Gastroesophageal sphincter (tissue), 4 donors: ENCODE results near the gene TRO. TPM values are rescaled to one million over a fixed set of nuclear protein-coding genes. Genes with fewer than 3 reads are reported as not detected.
A peak's percentile ranks its signal among the peaks of the same experiment; 100 is the strongest.

ENCODE experiments used
- ATAC-seq: fragments of 150-250 bp; one replicate; pipeline ENCODE4 v1.9.1; 2016; ENCODE audit warnings: mild to moderate bottlenecking, moderate library complexity
- H3K27ac ChIP-seq, 4 donors: fragments of 200-600 bp; sonication (generic) in 3 of 4; 1 replicate in 3 of 4; 2 replicates in 1 of 4; pipeline ENCODE4 v1.5.1; 2016 to 2019
- H3K27me3 ChIP-seq: fragments of 200-600 bp; sonication (generic); one replicate; pipeline ENCODE4 v1.5.1; 2019
- H3K36me3 ChIP-seq, 2 donors: fragments of 200-600 bp; sonication (generic); one replicate each; pipeline ENCODE4 v1.5.1; 2019; ENCODE audit warnings: control low read depth in 1 of 2
- H3K4me1 ChIP-seq, 3 donors: fragments of 200-600 bp; sonication (generic); 1 replicate in 2 of 3; 2 replicates in 1 of 3; pipeline ENCODE4 v1.5.1; 2016 to 2019; ENCODE audit warnings: control low read depth in 2 of 3
- H3K4me3 ChIP-seq, 2 donors: fragments of 200-600 bp; sonication (generic); one replicate each; pipeline ENCODE4 v1.5.1; 2019; ENCODE audit warnings: mild to moderate bottlenecking in 1 of 2, moderate library complexity in 1 of 2
- H3K9me3 ChIP-seq, 3 donors: fragments of 200-600 bp; sonication (generic); one replicate each; pipeline ENCODE4 v1.5.1; 2017 to 2019; ENCODE audit warnings: control low read depth in 2 of 3
- CTCF ChIP-seq, 4 experiments: fragments of 200-600 bp in 2 of 4; fragments of 450-650 bp in 2 of 4; sonication (generic) in 1 of 4; IDR thresholded peaks; one replicate each; pipeline ENCODE4 v1.5.1; 2017 to 2019; ENCODE audit warnings: antibody characterized with exemption in 4 of 4, mild to moderate bottlenecking in 2 of 4, moderate library complexity in 2 of 4
- EP300 ChIP-seq: sonication (generic); formaldehyde crosslinking; IDR thresholded peaks from one replicate; pipeline ENCODE4 v1.6.1; 2017; ENCODE audit warnings: antibody characterized with exemption, mild to moderate bottlenecking
- POLR2A ChIP-seq, 2 donors: fragments of 450-650 bp; IDR thresholded peaks; one replicate each; pipeline ENCODE4 v1.6.1; 2017; ENCODE audit warnings: antibody characterized with exemption in 2 of 2, mild to moderate bottlenecking in 2 of 2, moderate library complexity in 1 of 2
- POLR2AphosphoS5 ChIP-seq: sonication (generic); formaldehyde crosslinking; IDR thresholded peaks from one replicate; pipeline ENCODE4 v1.6.1; 2017; ENCODE audit warnings: antibody characterized with exemption
- WGBS, 2 donors: methylation state at CpG; one replicate each; pipeline ENCODE4 v1.1.5; 2018; ENCODE audit warnings: low coverage in 1 of 2; 5-methylcytosine and 5-hydroxymethylcytosine counted together
- total RNA-seq, 4 donors: library from RNA; depleted of rRNA; stranded (reverse); fragments of >200 nt; gene quantifications; one replicate each; pipeline ENCODE4 v1.1.0, GENCODE V29; 2016

TRO gene
- total RNA-seq, 4 donors from 2014 or later, result 3.4 to 9.7 (median 6.6) TPM

GRCh38 chrX:54921427-54922021 lies 900 bp downstream of the TRO start:
- TF ChIP-seq CTCF (IDR thresholded peaks at IDR 0.05) (no peak), POLR2AphosphoS5 (no peak), EP300 (no peak), POLR2A (IDR thresholded peaks at IDR 0.05) (no peak)
- Histone ChIP-seq H3K27ac (peak overlapping the region in 3 of 4 donors; percentile 31 to 65 (median 35)), H3K36me3 (peaks cover 0 to 5% of the 10 kb centered on the region in 2 donors), H3K9me3 (no peaks in the 10 kb centered on the region), H3K4me3 (peak overlapping the region; percentile 56), H3K27me3 (no peaks in the 10 kb centered on the region), H3K4me1 (no peaks in the 10 kb centered on the region)
- 1 to 18% methylated on average over 15 to 19 of the region's 29 CpGs for WGBS, 2 donors
- ATAC-seq, result peak; percentile 69

GRCh38 chrX:54922547-54922946 lies 1.9 kb downstream of the TRO start:
- H3K36me3 ChIP-seq, result peaks cover 0 to 15% of the 10 kb centered on the region in 2 donors
- no peak overlapping the region for H3K4me3 ChIP-seq
- TF ChIP-seq POLR2A (IDR thresholded peaks at IDR 0.05) (no peak), POLR2AphosphoS5 (no peak), EP300 (no peak)
- H3K9me3 ChIP-seq, result no peaks in the 10 kb centered on the region
- no peak overlapping the region for H3K27ac ChIP-seq
- no peaks in the 10 kb centered on the region for H3K4me1 ChIP-seq
- no peaks in the 10 kb centered on the region for H3K27me3 ChIP-seq
- ATAC-seq, result no peak
- no CpG with 5 or more reads among the region's 3 CpGs for WGBS, 2 donors

- ATAC-seq, result no peak
- no peaks in the 10 kb centered on the region for H3K4me1 ChIP-seq
Measured at GRCh38 chrX:54923376-54923775, 2.8 kb downstream of the TRO start.

GRCh38 chrX:54926978-54927377 lies 6.4 kb downstream of the TRO start:
- TF ChIP-seq POLR2A (IDR thresholded peaks at IDR 0.05) (no peak), CTCF (IDR thresholded peaks at IDR 0.05) (no peak), POLR2AphosphoS5 (no peak), EP300 (no peak)

More at GRCh38 chrX:54923376-54923775, 2.8 kb downstream of the TRO start:
- Histone ChIP-seq H3K36me3 (peaks cover 0 to 24% of the 10 kb centered on the region in 2 donors), H3K9me3 (no peaks in the 10 kb centered on the region), H3K27me3 (no peaks in the 10 kb centered on the region), H3K27ac (no peak overlapping the region), H3K4me3 (no peak overlapping the region)
- TF ChIP-seq EP300 (no peak), POLR2AphosphoS5 (no peak), CTCF (IDR thresholded peaks at IDR 0.05) (no peak), POLR2A (IDR thresholded peaks at IDR 0.05) (no peak)
- WGBS, 2 donors, result 93% methylated on average over 3 of the region's 7 CpGs; no CpG with 5 or more reads in 1 of the 2 donors

GRCh38 chrX:54928876-54929275 lies 8.3 kb downstream of the TRO start:
- TF ChIP-seq EP300, result no peak
- TF ChIP-seq POLR2A (IDR thresholded peaks at IDR 0.05), result no peak
- no peak for TF ChIP-seq POLR2AphosphoS5
- TF ChIP-seq CTCF (IDR thresholded peaks at IDR 0.05), result no peak
- H3K27me3 ChIP-seq, result no peaks in the 10 kb centered on the region
- no peaks in the 10 kb centered on the region for H3K9me3 ChIP-seq
- H3K4me3 ChIP-seq, result no peak overlapping the region
- H3K27ac ChIP-seq, result no peak overlapping the region
- H3K4me1 ChIP-seq, result no peaks in the 10 kb centered on the region
- WGBS, 2 donors, result no CpG with 5 or more reads among the region's 3 CpGs
- peaks cover 0 to 53% of the 10 kb centered on the region in 2 donors for H3K36me3 ChIP-seq
- ATAC-seq, result no peak

More at GRCh38 chrX:54926978-54927377, 6.4 kb downstream of the TRO start:
- H3K4me3 ChIP-seq, result no peak overlapping the region
- no peak for ATAC-seq
- H3K27me3 ChIP-seq, result no peaks in the 10 kb centered on the region
- H3K9me3 ChIP-seq, result no peaks in the 10 kb centered on the region
- WGBS, 2 donors, result no CpG with 5 or more reads among the region's 2 CpGs
- no peaks in the 10 kb centered on the region for H3K4me1 ChIP-seq
- no peak overlapping the region for H3K27ac ChIP-seq
- peaks cover 0 to 53% of the 10 kb centered on the region in 2 donors for H3K36me3 ChIP-seq
